T-helper 22 cell (primary cell): ENCODE data around the gene DNAL1.

ENCODE experiments used
- DNase-seq: peaks from one replicate; pipeline ENCODE4 v3.0.0-alpha.2; 2020; ENCODE audit warnings: low read depth

The DNAL1 gene

GRCh38 chr14:73744175-73744867, 99.5 kb downstream of the DNAL1 start:
- no peak for DNase-seq

- no peak for DNase-seq
Observed at GRCh38 chr14:73744874-73745529, 100.2 kb downstream of the DNAL1 start.

- DNase-seq, result no peak
Observed at GRCh38 chr14:73745571-73746519, 101.1 kb downstream of the DNAL1 start.

- no peak for DNase-seq
Observed at GRCh38 chr14:73746520-73747378, 102.0 kb downstream of the DNAL1 start.

- no peak for DNase-seq
Observed at GRCh38 chr14:73747379-73748211, 102.8 kb downstream of the DNAL1 start.

- DNase-seq, result no peak
Observed at GRCh38 chr14:73748858-73749357, 104.1 kb downstream of the DNAL1 start.

- no peak for DNase-seq
Observed at GRCh38 chr14:73749706-73750530, 105.1 kb downstream of the DNAL1 start.

GRCh38 chr14:73750531-73750901, 105.7 kb downstream of the DNAL1 start:
- DNase-seq, result no peak

GRCh38 chr14:73751157-73751691, 106.4 kb downstream of the DNAL1 start:
- no peak for DNase-seq

- no peak for DNase-seq
Observed at GRCh38 chr14:73752297-73752992, 107.7 kb downstream of the DNAL1 start.
